K562 treated with DMSO at 1 percent for 24 hours (cell line): ENCODE results near the gene CREB3L2. TPM values are rescaled to one million over a fixed set of nuclear protein-coding genes. Genes with fewer than 3 reads are reported as not detected.

ENCODE experiments used
- total RNA-seq: library from RNA; unstranded; fragments of 300-600 nt; gene quantifications from 2 replicates; pipeline ENCODE4 v1.2.3, GENCODE V29; 2022; ENCODE audit warnings: low read depth; ENCODE audit not compliant: insufficient read depth

The CREB3L2 gene, protein sequence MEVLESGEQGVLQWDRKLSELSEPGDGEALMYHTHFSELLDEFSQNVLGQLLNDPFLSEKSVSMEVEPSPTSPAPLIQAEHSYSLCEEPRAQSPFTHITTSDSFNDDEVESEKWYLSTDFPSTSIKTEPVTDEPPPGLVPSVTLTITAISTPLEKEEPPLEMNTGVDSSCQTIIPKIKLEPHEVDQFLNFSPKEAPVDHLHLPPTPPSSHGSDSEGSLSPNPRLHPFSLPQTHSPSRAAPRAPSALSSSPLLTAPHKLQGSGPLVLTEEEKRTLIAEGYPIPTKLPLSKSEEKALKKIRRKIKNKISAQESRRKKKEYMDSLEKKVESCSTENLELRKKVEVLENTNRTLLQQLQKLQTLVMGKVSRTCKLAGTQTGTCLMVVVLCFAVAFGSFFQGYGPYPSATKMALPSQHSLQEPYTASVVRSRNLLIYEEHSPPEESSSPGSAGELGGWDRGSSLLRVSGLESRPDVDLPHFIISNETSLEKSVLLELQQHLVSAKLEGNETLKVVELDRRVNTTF
- total RNA-seq, result 23.2 and 23.8 TPM in 2 replicates

DNA sequence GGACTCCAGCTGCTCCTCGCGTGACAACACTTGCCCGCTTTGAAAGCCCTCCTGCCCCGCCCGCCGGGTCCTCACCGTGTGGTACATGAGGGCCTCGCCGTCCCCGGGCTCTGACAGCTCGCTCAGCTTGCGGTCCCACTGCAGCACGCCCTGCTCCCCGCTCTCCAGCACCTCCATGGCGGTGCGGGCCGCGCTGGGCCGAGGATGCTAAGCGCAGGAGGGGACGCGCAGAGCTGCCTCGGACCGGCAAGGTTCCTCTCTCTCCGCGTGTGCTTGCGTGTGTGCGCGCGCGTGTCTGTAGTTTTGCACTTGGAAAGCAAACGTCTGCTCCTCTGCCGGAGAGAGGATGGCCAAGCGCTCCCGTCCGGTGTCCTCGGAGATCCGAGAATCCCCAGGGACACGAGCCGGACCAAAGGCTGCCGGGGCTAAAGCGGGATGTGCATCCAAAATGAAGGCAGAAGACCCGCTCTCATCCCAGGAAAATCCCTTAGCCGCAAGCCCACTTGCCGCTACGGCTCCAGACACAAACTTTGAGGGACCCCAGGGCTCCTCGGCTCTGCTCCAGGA lies at the start of gene CREB3L2:
Gene CREB3L2 (minus strand): TSS at position 558 of the 567 bp plus-strand sequence. CDS start 381 bp downstream, at position 177.

DNA sequence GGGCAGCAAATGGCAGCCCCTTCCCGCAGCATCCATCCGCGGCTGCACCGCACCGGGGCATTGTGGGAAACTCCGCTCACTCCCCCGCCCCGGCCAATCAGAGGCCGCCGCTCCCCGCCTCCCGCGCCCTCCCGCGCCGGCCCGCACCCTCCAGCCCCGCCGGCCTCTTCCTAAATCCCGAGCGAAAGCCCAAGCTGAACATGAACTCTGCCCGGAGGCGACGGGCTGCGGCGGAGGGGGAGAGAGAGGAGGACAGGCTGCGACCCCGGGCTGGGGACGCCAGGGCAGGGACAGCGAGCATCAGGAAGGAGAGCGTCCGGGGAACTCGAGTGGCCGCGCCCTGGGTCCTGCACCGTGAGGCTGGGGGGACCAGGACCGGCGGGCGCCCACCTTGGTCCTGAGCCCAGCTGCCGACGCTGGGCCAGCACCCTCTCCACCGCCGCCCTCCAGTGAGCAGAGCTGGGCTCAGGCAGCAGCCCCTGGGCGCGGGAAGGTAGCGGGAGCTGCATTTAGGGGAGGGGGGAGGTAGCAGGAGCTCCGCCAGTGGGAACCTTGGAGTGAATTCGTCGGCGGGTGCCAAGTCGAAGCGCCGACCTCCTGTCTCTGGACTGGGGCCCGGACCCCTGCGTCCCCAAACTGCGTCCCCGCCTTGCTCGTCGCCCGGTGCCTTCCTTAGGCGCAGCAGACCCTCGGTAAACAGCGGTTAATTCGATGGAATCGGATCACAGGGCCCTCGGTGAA lies 154.9 kb downstream of the CREB3L2 start, which contains the start of gene DGKI:
Gene DGKI (minus strand): TSS at position 148 of the 741 bp plus-strand sequence.

Other genes with a start within 250 kb of the CREB3L2 start
- not detected in 2 replicates for gene DGKI, start 155.1 kb downstream of the CREB3L2 start, total RNA-seq
- not detected in 2 replicates for gene AKR1D1, start 74.4 kb upstream of the CREB3L2 start, total RNA-seq